Epithelial cell of proximal tubule (primary cell): ENCODE data around the gene TNFAIP6. TPM values are rescaled to one million over a fixed set of nuclear protein-coding genes. Genes with fewer than 3 reads are reported as not detected.

Experiments
- DNase-seq: peaks from one replicate; pipeline ENCODE4 v3.0.0-alpha.2; 2011; ENCODE audit warnings: low read depth
- H3K4me3 ChIP-seq: 2 replicates; pipeline ENCODE4 v1.5.1; 2011; ENCODE audit warnings: low read depth, mild to moderate bottlenecking, low read length
- total RNA-seq: library from RNA; depleted of rRNA; stranded (reverse); fragments of >200 nt; gene quantifications from 2 replicates; pipeline ENCODE4 v1.2.3, GENCODE V29; 2015
- TF ChIP-seq, protein P1 (sequence below): conservative IDR thresholded peaks from 2 replicates; pipeline ENCODE4 v1.5.1; 2012; ENCODE audit warnings: low read depth, mild to moderate bottlenecking, low read length

Gene TNFAIP6
- total RNA-seq, 1 donor from 2014 or later: 3.1 TPM

DNA sequence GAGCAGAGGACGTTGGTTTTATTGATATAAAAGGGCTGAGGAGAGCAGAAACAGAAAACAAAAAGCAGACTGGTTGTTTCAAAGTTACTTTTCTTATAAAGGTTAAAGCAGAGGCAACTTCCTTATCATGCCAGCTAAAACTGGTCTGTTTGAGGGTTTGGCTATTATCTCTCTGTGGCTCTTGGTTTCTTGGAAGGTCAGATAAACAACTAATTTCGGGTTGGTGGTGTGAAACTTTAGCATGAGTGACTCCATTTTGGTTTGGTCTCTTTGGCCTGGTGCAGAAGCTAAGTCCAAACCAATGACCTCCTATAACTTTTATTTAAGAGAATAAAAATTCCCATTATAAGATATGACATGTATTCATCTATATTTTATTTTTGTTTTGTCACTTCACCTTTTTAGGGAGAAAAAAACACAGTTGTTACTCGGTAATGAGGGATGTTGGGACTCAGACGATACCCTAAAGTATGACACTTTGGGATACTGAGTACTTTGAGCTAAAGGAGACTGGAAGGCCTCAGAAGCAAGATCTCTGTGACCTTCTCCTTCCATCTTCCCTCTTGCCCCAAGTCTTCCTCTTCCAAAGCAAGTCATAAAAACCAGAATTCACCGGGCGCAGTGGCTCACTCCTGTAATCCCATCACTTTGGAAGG lies 23.3 kb downstream of the TNFAIP6 start:
- H3K4me3 ChIP-seq: no peak overlapping the region
- TF ChIP-seq, protein P1, sequence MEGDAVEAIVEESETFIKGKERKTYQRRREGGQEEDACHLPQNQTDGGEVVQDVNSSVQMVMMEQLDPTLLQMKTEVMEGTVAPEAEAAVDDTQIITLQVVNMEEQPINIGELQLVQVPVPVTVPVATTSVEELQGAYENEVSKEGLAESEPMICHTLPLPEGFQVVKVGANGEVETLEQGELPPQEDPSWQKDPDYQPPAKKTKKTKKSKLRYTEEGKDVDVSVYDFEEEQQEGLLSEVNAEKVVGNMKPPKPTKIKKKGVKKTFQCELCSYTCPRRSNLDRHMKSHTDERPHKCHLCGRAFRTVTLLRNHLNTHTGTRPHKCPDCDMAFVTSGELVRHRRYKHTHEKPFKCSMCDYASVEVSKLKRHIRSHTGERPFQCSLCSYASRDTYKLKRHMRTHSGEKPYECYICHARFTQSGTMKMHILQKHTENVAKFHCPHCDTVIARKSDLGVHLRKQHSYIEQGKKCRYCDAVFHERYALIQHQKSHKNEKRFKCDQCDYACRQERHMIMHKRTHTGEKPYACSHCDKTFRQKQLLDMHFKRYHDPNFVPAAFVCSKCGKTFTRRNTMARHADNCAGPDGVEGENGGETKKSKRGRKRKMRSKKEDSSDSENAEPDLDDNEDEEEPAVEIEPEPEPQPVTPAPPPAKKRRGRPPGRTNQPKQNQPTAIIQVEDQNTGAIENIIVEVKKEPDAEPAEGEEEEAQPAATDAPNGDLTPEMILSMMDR: no peak
- no peak for DNase-seq

DNA sequence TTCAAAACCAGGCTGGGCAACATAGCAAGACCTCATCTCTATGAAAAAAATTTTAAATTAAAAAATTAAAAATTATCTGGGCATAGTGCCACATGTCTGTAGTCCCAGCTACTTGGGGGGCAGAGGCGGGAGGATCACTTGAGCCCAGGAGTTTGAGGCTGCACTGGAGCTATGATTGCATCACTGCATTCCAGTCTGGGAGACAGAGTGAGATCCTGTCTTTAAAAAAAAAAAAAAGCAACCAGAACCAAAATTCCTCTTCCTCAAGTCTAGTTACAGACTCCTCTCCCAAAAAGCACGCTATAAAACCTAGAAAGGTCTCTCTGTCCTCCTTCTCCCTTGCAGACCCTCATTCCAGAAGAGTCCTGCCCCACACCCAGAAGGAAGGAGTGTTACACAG lies 23.9 kb downstream of the TNFAIP6 start:
- TF ChIP-seq, protein P1: no peak
- no peak for DNase-seq
- H3K4me3 ChIP-seq: no peak overlapping the region

DNA sequence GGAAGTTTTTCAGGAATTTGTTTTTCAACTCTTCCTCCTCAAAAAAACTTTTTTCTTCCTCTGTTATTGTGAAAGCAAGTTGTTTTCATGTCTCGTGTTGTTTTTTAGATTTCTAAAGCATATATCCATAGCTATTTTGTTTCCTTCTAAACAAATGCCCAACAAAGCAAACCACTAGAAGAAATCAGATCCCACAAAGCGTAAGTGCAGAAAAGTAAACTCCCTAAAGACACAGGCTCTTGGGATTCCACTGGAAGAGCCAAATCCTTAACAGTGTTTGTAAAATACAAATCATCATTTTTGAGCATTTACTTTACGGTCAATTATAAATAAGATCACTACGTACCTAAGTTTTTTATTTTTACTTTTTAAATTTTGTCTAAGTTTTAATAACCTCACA lies 30.6 kb downstream of the TNFAIP6 start:
- DNase-seq: no peak
- TF ChIP-seq, protein P1: no peak
- H3K4me3 ChIP-seq: no peak overlapping the region

DNA sequence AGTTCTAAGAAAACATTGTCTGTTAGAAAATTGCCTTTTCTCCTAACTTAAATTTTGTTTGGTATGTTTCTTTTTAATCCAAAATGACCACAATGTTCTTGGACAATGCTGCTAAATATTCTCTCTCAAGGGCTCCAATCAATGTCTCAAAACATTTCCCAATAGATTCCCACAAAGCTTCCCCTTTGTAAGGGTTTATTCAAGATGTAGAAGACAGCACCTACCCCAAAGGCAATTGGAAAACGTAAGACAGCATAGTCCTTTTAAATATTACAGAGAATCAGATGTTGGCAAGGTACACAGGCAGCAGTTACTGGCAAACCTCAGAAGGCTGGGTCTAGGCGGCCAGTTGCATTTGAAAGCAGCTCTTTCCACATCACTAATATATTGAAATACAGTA lies 34.0 kb downstream of the TNFAIP6 start:
- TF ChIP-seq, protein P1: no peak
- no peak for DNase-seq
- no peak overlapping the region for H3K4me3 ChIP-seq

DNA sequence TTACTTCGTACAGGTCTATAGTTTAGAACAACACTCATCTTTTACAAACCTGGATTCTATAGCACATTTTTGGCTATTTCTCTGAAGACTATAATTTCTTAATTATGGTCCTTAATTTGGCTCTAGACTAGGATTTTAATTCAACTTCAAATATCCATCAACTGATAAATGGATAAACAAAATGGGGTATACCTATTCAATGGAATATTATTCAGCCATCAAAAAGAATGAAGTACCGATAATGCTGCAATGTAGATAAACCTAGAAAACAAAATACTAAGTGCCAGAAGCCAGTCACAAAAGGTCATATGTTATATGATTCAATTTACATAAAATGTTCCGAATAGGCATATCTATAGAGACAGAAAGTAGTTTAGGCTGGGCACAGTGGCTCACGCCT lies 37.1 kb downstream of the TNFAIP6 start:
- no peak overlapping the region for H3K4me3 ChIP-seq
- no peak for DNase-seq
- TF ChIP-seq, protein P1: no peak

DNA sequence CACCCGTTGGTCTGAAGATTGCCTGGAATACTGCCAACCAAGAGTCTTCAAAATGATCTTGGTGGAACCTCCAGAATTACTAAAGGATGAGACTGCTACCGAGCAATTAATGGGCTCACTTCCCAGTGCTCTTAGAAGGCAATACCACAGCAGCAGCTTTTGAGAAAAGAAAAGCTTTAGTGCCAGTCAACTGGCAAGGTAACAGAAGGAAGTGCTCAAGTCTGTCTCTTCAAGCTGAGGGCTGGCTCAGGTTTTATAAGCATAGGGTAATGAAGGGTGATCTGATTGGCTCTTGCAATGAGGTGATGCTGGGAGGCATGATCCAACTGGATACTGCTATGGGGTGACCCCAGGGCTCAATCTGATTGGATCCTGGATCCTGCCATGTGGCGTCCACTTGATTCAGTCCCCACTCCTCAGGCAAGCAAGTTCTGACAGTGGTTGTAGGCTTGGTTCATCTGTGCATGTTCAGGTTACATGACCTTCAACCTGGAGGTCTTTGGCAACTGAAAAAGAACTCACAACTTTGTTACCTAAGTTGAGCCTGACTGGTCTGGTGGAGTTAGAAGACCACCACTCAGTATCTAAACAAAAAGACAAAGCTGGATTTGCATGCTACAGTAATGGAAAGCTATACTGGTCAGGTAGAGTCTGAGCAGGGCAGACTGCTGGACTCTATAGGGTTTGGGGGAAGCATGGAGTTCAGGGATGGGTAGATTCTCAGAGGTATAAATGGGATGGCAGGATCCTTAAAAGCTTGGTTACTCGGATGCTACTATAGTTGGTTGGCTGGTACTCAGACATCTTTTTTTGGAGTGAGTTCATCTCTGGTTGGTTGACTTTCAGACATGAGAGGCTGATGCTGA lies 38.4 kb downstream of the TNFAIP6 start:
- DNase-seq: no peak
- TF ChIP-seq, protein P1: no peak
- no peak overlapping the region for H3K4me3 ChIP-seq
